ENCODE data around the gene RASA3.

The RASA3 gene

GRCh38 chr13:113977976-113978375, 154.4 kb downstream of the RASA3 start:
- H3K9me3 ChIP-seq (ENCODE audit: insufficient read depth, low read depth, low read length): no peaks in the 10 kb centered on the region
- H3F3A ChIP-seq (ENCODE audit: low read depth): no peaks in the 10 kb centered on the region
- no peak for TF ChIP-seq CTCF (conservative IDR thresholded peaks at IDR 0.05; ENCODE audit: low read length)
- no peak for TF ChIP-seq EZH2phosphoT487 (IDR thresholded peaks at IDR 0.05; ENCODE audit: borderline replicate concordance)
- no peak overlapping the region for H3K4me2 ChIP-seq (ENCODE audit: low read depth, low read length, poor library complexity, severe bottlenecking)
- H3K9me2 ChIP-seq (replicated peaks; ENCODE audit: low read depth, low read length): no peaks in the 10 kb centered on the region
- H3K4me3 ChIP-seq (ENCODE audit: low read length, poor library complexity, severe bottlenecking): no peak overlapping the region
- H3K36me3 ChIP-seq (ENCODE audit: insufficient read depth, low read length): peaks cover 25% of the 10 kb centered on the region; the same call in 1 of the 2 replicates
- H4K20me1 ChIP-seq (ENCODE audit: insufficient read depth, low read length, poor library complexity, severe bottlenecking): no peaks in the 10 kb centered on the region
- no peaks in the 10 kb centered on the region for H3K4me1 ChIP-seq (ENCODE audit: insufficient read depth, low read length, poor library complexity, severe bottlenecking)
- H2AFZ ChIP-seq (ENCODE audit: low read length): no peak overlapping the region
- H3K27me3 ChIP-seq (ENCODE audit: insufficient read depth, low read length, poor library complexity, severe bottlenecking): no peaks in the 10 kb centered on the region
- H3K79me2 ChIP-seq (ENCODE audit: insufficient read depth, low read length): no peaks in the 10 kb centered on the region
- H3K9ac ChIP-seq (ENCODE audit: low read depth, low read length, poor library complexity, severe bottlenecking): no peak overlapping the region

GRCh38 chr13:113976711-113977684, 155.4 kb downstream of the RASA3 start:
- Histone ChIP-seq H4K20me1 (ENCODE audit: insufficient read depth, low read length, poor library complexity, severe bottlenecking) (no peaks in the 10 kb centered on the region), H2AFZ (ENCODE audit: low read length) (no peak overlapping the region), H3K4me1 (ENCODE audit: insufficient read depth, low read length, poor library complexity, severe bottlenecking) (no peaks in the 10 kb centered on the region), H3K79me2 (ENCODE audit: insufficient read depth, low read length) (no peaks in the 10 kb centered on the region), H3K9ac (ENCODE audit: low read depth, low read length, poor library complexity, severe bottlenecking) (no peak overlapping the region), H3K4me3 (ENCODE audit: low read length, poor library complexity, severe bottlenecking) (no peak overlapping the region), H3K4me2 (ENCODE audit: low read depth, low read length, poor library complexity, severe bottlenecking) (no peak overlapping the region), H3K36me3 (ENCODE audit: insufficient read depth, low read length) (peaks cover 25% of the 10 kb centered on the region; the same call in 1 of the 2 replicates), H3K9me2 (replicated peaks; ENCODE audit: low read depth, low read length) (no peaks in the 10 kb centered on the region), H3K9me3 (ENCODE audit: insufficient read depth, low read depth, low read length) (no peaks in the 10 kb centered on the region), H3K27me3 (ENCODE audit: insufficient read depth, low read length, poor library complexity, severe bottlenecking) (no peaks in the 10 kb centered on the region), H3F3A (ENCODE audit: low read depth) (no peaks in the 10 kb centered on the region)
- TF ChIP-seq CTCF (conservative IDR thresholded peaks at IDR 0.05; ENCODE audit: low read length) (no peak), EZH2phosphoT487 (IDR thresholded peaks at IDR 0.05; ENCODE audit: borderline replicate concordance) (no peak)

GRCh38 chr13:113975416-113975815, 157.0 kb downstream of the RASA3 start:
- no peak overlapping the region for H3K4me3 ChIP-seq (ENCODE audit: low read length, poor library complexity, severe bottlenecking)
- no peaks in the 10 kb centered on the region for H3K4me1 ChIP-seq (ENCODE audit: insufficient read depth, low read length, poor library complexity, severe bottlenecking)
- H3K4me2 ChIP-seq (ENCODE audit: low read depth, low read length, poor library complexity, severe bottlenecking): no peak overlapping the region
- no peak overlapping the region for H3K9ac ChIP-seq (ENCODE audit: low read depth, low read length, poor library complexity, severe bottlenecking)
- H3F3A ChIP-seq (ENCODE audit: low read depth): no peaks in the 10 kb centered on the region
- H3K9me3 ChIP-seq (ENCODE audit: insufficient read depth, low read depth, low read length): no peaks in the 10 kb centered on the region
- no peak overlapping the region for H2AFZ ChIP-seq (ENCODE audit: low read length)
- no peaks in the 10 kb centered on the region for H3K27me3 ChIP-seq (ENCODE audit: insufficient read depth, low read length, poor library complexity, severe bottlenecking)
- H3K36me3 ChIP-seq (ENCODE audit: insufficient read depth, low read length): peaks cover 22% of the 10 kb centered on the region; the same call in 1 of the 2 replicates
- no peaks in the 10 kb centered on the region for H4K20me1 ChIP-seq (ENCODE audit: insufficient read depth, low read length, poor library complexity, severe bottlenecking)
- no peak for TF ChIP-seq EZH2phosphoT487 (IDR thresholded peaks at IDR 0.05; ENCODE audit: borderline replicate concordance)
- no peak for TF ChIP-seq CTCF (conservative IDR thresholded peaks at IDR 0.05; ENCODE audit: low read length)
- no peaks in the 10 kb centered on the region for H3K9me2 ChIP-seq (replicated peaks; ENCODE audit: low read depth, low read length)
- H3K79me2 ChIP-seq (ENCODE audit: insufficient read depth, low read length): no peaks in the 10 kb centered on the region
